SK-N-SH treated with all-trans-retinoic acid at 6 μM for 48 hours (cell line): ENCODE data around the gene TTBK1.

Source experiments
- ATAC-seq: fragments of 200-7000 bp; cut with Tn5 transposase; 3 replicates; pipeline ENCODE4 v1.9.1; 2020; ENCODE audit warnings: mild to moderate bottlenecking, moderate library complexity
- ARNTL ChIP-seq: fragments of 450-650 bp; formaldehyde crosslinking; IDR thresholded peaks from 2 replicates; pipeline ENCODE4 v1.5.0; 2020; ENCODE audit warnings: low read depth, mild to moderate bottlenecking, moderate library complexity, borderline replicate concordance
- BACH2 ChIP-seq: fragments of 250-450 bp; sonication (Bioruptor Pico); IDR thresholded peaks from 2 replicates; pipeline ENCODE4 v1.9.0; 2021; ENCODE audit warnings: mild to moderate bottlenecking, borderline replicate concordance
- CREB5 ChIP-seq: fragments of 250-450 bp; sonication (Bioruptor Pico); IDR thresholded peaks from 2 replicates; pipeline ENCODE4 v1.5.1; 2020; ENCODE audit warnings: low read depth, mild to moderate bottlenecking, moderate library complexity
- CSDC2 ChIP-seq: fragments of 250-450 bp; sonication (Bioruptor Pico); IDR thresholded peaks from 2 replicates; pipeline ENCODE4 v1.5.0; 2020; ENCODE audit warnings: mild to moderate bottlenecking, moderate library complexity
- CSRNP3 ChIP-seq: fragments of 250-450 bp; sonication (Bioruptor Pico); IDR thresholded peaks from 2 replicates; pipeline ENCODE4 v1.5.1; 2021; ENCODE audit warnings: mild to moderate bottlenecking, moderate library complexity
- ESRRG ChIP-seq: fragments of 250-450 bp; sonication (Bioruptor Pico); IDR thresholded peaks from 2 replicates; pipeline ENCODE4 v1.6.1; 2021; ENCODE audit warnings: mild to moderate bottlenecking
- GLIS3 ChIP-seq: fragments of 250-450 bp; sonication (Bioruptor Pico); IDR thresholded peaks from 2 replicates; pipeline ENCODE4 v1.5.0; 2020; ENCODE audit warnings: mild to moderate bottlenecking, moderate library complexity
- ISL1 ChIP-seq: fragments of 250-450 bp; sonication (Bioruptor Pico); IDR thresholded peaks from 2 replicates; pipeline ENCODE4 v2.1.2; 2022; ENCODE audit warnings: mild to moderate bottlenecking, moderate library complexity
- OSR1 ChIP-seq: fragments of 250-450 bp; sonication (Bioruptor Pico); IDR thresholded peaks from 2 replicates; pipeline ENCODE4 v1.8.0; 2022; ENCODE audit warnings: moderate library complexity, mild to moderate bottlenecking, inconsistent platforms
- PATZ1 ChIP-seq: fragments of 250-450 bp; sonication (Bioruptor Pico); IDR thresholded peaks from 2 replicates; pipeline ENCODE4 v1.8.0; 2020; ENCODE audit warnings: mild to moderate bottlenecking, moderate library complexity, borderline replicate concordance
- POU6F1 ChIP-seq: fragments of 250-450 bp; sonication (Bioruptor Pico); IDR thresholded peaks from 2 replicates; pipeline ENCODE4 v1.8.0; 2021; ENCODE audit warnings: low read depth, mild to moderate bottlenecking, moderate library complexity, borderline replicate concordance
- PPARA ChIP-seq: fragments of 250-450 bp; sonication (Bioruptor Pico); IDR thresholded peaks from 2 replicates; pipeline ENCODE4 v1.5.0; 2020; ENCODE audit warnings: mild to moderate bottlenecking, borderline replicate concordance
- RARB ChIP-seq: fragments of 250-450 bp; sonication (Bioruptor Pico); IDR thresholded peaks from 2 replicates; pipeline ENCODE4 v1.8.0; 2021; ENCODE audit warnings: mild to moderate bottlenecking, moderate library complexity
- SNAI2 ChIP-seq: fragments of 250-450 bp; sonication (Bioruptor Pico); IDR thresholded peaks from 2 replicates; pipeline ENCODE4 v1.5.0; 2020; ENCODE audit warnings: mild to moderate bottlenecking, moderate library complexity
- TCF4 ChIP-seq: fragments of 250-450 bp; sonication (Bioruptor Pico); IDR thresholded peaks from 2 replicates; pipeline ENCODE4 v1.8.0; 2021; ENCODE audit warnings: mild to moderate bottlenecking, moderate library complexity, borderline replicate concordance
- TOX ChIP-seq: fragments of 250-450 bp; sonication (Bioruptor Pico); IDR thresholded peaks from 2 replicates; pipeline ENCODE4 v1.8.0; 2021; ENCODE audit warnings: mild to moderate bottlenecking, moderate library complexity, borderline replicate concordance
- TSHZ2 ChIP-seq: fragments of 250-450 bp; sonication (Bioruptor Pico); IDR thresholded peaks from 2 replicates; pipeline ENCODE4 v1.5.0; 2020; ENCODE audit warnings: mild to moderate bottlenecking, moderate library complexity
- ZC3H10 ChIP-seq: fragments of 250-450 bp; sonication (Bioruptor Pico); IDR thresholded peaks from 2 replicates; pipeline ENCODE4 v1.5.1; 2021; ENCODE audit warnings: mild to moderate bottlenecking, moderate library complexity
- ZFP30 ChIP-seq: fragments of 450-650 bp; formaldehyde crosslinking; IDR thresholded peaks from 2 replicates; pipeline ENCODE4 v1.5.0; 2022; ENCODE audit warnings: mild to moderate bottlenecking, moderate library complexity
- ZNF565 ChIP-seq: fragments of 450-650 bp; formaldehyde crosslinking; conservative IDR thresholded peaks from 2 replicates; pipeline ENCODE4 v1.5.0; 2020; ENCODE audit warnings: low read depth, mild to moderate bottlenecking, moderate library complexity
- ZNF70 ChIP-seq: fragments of 450-650 bp; formaldehyde crosslinking; IDR thresholded peaks from 2 replicates; pipeline ENCODE4 v1.5.0; 2020; ENCODE audit warnings: mild to moderate bottlenecking, moderate library complexity
- ZNF8 ChIP-seq: fragments of 450-650 bp; formaldehyde crosslinking; IDR thresholded peaks from 2 replicates; pipeline ENCODE4 v1.5.0; 2020; ENCODE audit warnings: mild to moderate bottlenecking, moderate library complexity

The TTBK1 gene

GRCh38 chr6:43292341-43292740 is 49.1 kb downstream of the TTBK1 start:
- TF ChIP-seq SNAI2 (no peak), ZFP30 (CRISPR knock-in tag) (no peak), TOX (CRISPR knock-in tag) (no peak), OSR1 (CRISPR knock-in tag) (no peak), ESRRG (CRISPR knock-in tag) (no peak), CSDC2 (no peak)
- TF ChIP-seq, all 23 proteins: peak for 0
- no peak for ATAC-seq

GRCh38 chr6:43292763-43293318 is 49.6 kb downstream of the TTBK1 start:
- no peak for TF ChIP-seq ZNF8 (CRISPR knock-in tag)
- no peak for TF ChIP-seq CREB5 (CRISPR knock-in tag)
- TF ChIP-seq PPARA (CRISPR knock-in tag): no peak
- no peak for TF ChIP-seq RARB (CRISPR knock-in tag)
- no peak for TF ChIP-seq ESRRG (CRISPR knock-in tag)
- no peak for TF ChIP-seq ISL1
- no peak for TF ChIP-seq OSR1 (CRISPR knock-in tag)
- no peak for TF ChIP-seq TCF4 (CRISPR knock-in tag)
- no peak for TF ChIP-seq SNAI2
- no peak for TF ChIP-seq GLIS3 (CRISPR knock-in tag)
- no peak for TF ChIP-seq ZNF565 (CRISPR knock-in tag)
- TF ChIP-seq, all 23 proteins: peak for 0
- no peak for ATAC-seq

GRCh38 chr6:43293698-43294097 is 50.4 kb downstream of the TTBK1 start:
- TF ChIP-seq TSHZ2 (CRISPR knock-in tag) (no peak), PATZ1 (CRISPR knock-in tag) (no peak), CSDC2 (no peak), BACH2 (CRISPR knock-in tag) (no peak), POU6F1 (CRISPR knock-in tag) (no peak), ARNTL (CRISPR knock-in tag) (no peak), CREB5 (CRISPR knock-in tag) (no peak), ZNF565 (CRISPR knock-in tag) (no peak), ESRRG (CRISPR knock-in tag) (no peak), GLIS3 (CRISPR knock-in tag) (no peak), CSRNP3 (CRISPR knock-in tag) (no peak), OSR1 (CRISPR knock-in tag) (no peak), RARB (CRISPR knock-in tag) (no peak), ZFP30 (CRISPR knock-in tag) (no peak), ISL1 (no peak), ZNF8 (CRISPR knock-in tag) (no peak), ZNF70 (no peak), ZC3H10 (CRISPR knock-in tag) (no peak)
- no peak for ATAC-seq
